GM12892 (cell line): Measurements from ENCODE around the gene DNTT.

ENCODE experiments used
- DNase-seq: peaks from one replicate; pipeline ENCODE4 v3.0.0; 2011; ENCODE audit not compliant: insufficient read length
- FAIRE-seq: peaks from 2 replicates; lab custom pipeline; 2011; peaks lifted over from hg19 to GRCh38; lab: Jason Lieb, UNC
- POLR2A ChIP-seq: IDR thresholded peaks from 2 replicates; pipeline ENCODE4 v1.6.1; 2011; ENCODE audit warnings: low read depth, low read length, control low read depth
- POLR2AphosphoS5 ChIP-seq: IDR thresholded peaks from 2 replicates; pipeline ENCODE4 v1.6.1; 2011; ENCODE audit warnings: low read depth, low read length, control low read depth
- TAF1 ChIP-seq: IDR thresholded peaks from 2 replicates; pipeline ENCODE4 v1.6.1; 2011; ENCODE audit warnings: low read depth, mild to moderate bottlenecking, control low read depth, low read length, borderline replicate concordance

DNTT gene

GRCh38 chr10:96267234-96267705 lies 37.0 kb upstream of the DNTT start:
- DNase-seq (no peak), FAIRE-seq (peak; percentile 87)
- TF ChIP-seq TAF1 (no peak), POLR2A (no peak), POLR2AphosphoS5 (no peak)

GRCh38 chr10:96268341-96268909 lies 35.8 kb upstream of the DNTT start:
- FAIRE-seq: peak; percentile 62

GRCh38 chr10:96269438-96270300 lies 34.6 kb upstream of the DNTT start:
- DNase-seq: no peak
- FAIRE-seq: peak; percentile 91
- TF ChIP-seq POLR2AphosphoS5 (no peak), POLR2A (no peak), TAF1 (no peak)

More at GRCh38 chr10:96268341-96268909, 35.8 kb upstream of the DNTT start:
- TF ChIP-seq TAF1 (no peak), POLR2AphosphoS5 (no peak), POLR2A (no peak)
- DNase-seq: no peak

- DNase-seq: no peak
- peak; percentile 21 for FAIRE-seq
- no peak for TF ChIP-seq TAF1
- no peak for TF ChIP-seq POLR2A
- TF ChIP-seq POLR2AphosphoS5: no peak
Measured at GRCh38 chr10:96270571-96270970, 33.7 kb upstream of the DNTT start.

- DNase-seq (peak; percentile 27), FAIRE-seq (peak; percentile 97)
- TF ChIP-seq POLR2A: peak; percentile 95
- peak; percentile 87; the same call in 1 of the 2 replicates for TF ChIP-seq TAF1
- TF ChIP-seq POLR2AphosphoS5: peak; percentile 96
Measured at GRCh38 chr10:96271016-96271815, 33.0 kb upstream of the DNTT start, which contains the start of gene BLNK. TSS of gene BLNK (minus strand) at chr10:96271569. CDS start at chr10:96271398, 171 bp downstream.

- DNase-seq (no peak), FAIRE-seq (no peak)
- no peak for TF ChIP-seq POLR2A
- TF ChIP-seq TAF1: no peak
Measured at GRCh38 chr10:96272316-96273280, 31.6 kb upstream of the DNTT start.

GRCh38 chr10:96275685-96276418 lies 28.4 kb upstream of the DNTT start:
- DNase-seq: no peak
- FAIRE-seq: peak; percentile 61
- TF ChIP-seq POLR2AphosphoS5 (no peak), POLR2A (no peak), TAF1 (no peak)

- no peak for FAIRE-seq
- TF ChIP-seq POLR2AphosphoS5: no peak
- no peak for TF ChIP-seq TAF1
- no peak for TF ChIP-seq POLR2A
- no peak for DNase-seq
Measured at GRCh38 chr10:96276426-96276825, 27.8 kb upstream of the DNTT start.

GRCh38 chr10:96276831-96277230 lies 27.4 kb upstream of the DNTT start:
- DNase-seq (no peak), FAIRE-seq (no peak)
- TF ChIP-seq POLR2A (no peak), POLR2AphosphoS5 (no peak), TAF1 (no peak)
